Right lobe of liver (tissue), 4 donors: ENCODE results near the gene MYO15B.

Source experiments
- POLR2A ChIP-seq: fragments of 450-650 bp; IDR thresholded peaks from one replicate; pipeline ENCODE4 v1.6.1; 2017; ENCODE audit warnings: antibody characterized with exemption, mild to moderate bottlenecking
- TF ChIP-seq, protein P1 (sequence below), 4 donors: fragments of 200-600 bp in 3 of 4; fragments of 450-650 bp in 1 of 4; IDR thresholded peaks; one replicate each; pipeline versions ENCODE4 v1.5.1 to v1.8.0; 2016 to 2022; ENCODE audit warnings: antibody characterized with exemption in 4 of 4, mild to moderate bottlenecking in 2 of 4
- donor health status: DM: no; HTN: no; CAD: no.
- donor health status: DM: no; HTN: no; CAD: no.
- donor health status: DM: no; HTN: yes; CAD: no.

DNA sequence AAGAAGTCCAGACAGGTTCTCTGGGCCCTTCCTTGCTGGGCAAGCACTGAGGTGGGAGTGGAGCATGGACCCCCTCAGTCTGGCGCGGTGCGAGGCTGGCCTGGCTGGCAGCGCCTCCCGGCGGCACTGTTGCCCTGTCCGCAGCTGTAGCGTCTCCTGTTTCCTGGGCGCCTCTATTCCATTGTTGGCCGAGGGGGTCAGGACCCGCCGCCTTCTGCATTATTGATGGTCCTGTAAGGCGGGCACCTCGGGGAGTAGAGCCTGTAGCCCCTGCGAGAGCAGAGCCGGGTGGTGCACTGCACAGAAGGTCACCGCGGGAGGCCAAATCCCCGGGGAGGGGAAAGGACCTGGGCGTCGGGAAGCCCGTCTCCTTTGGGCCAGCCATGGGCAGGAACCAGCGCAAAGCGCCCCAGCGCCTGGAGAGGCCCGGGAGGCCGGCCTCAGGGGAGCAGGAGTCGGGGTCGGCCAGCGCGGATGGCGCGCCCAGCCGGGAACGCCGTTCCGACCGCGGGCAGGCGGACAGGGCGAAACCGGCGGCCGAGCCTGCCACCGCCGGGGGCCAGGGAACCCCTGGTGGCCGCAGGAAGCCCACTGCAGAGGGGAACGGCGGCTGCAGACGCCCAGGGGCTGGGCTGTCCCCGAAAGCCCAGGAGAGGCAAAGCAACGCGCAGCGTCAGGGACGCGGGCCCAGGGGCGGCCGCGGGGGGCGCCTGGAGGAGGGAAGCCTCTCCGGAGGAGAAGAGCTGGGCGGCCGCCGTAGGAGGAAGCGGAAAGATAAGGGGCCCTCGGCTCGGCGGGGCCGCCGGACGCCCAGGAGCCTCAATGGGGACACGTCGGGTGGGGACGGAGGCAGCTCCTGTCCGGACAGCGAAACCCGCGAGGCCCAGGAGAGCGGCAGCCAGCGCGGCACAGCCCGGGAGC is at the start of gene MYO15B:
- TF ChIP-seq, protein P1, sequence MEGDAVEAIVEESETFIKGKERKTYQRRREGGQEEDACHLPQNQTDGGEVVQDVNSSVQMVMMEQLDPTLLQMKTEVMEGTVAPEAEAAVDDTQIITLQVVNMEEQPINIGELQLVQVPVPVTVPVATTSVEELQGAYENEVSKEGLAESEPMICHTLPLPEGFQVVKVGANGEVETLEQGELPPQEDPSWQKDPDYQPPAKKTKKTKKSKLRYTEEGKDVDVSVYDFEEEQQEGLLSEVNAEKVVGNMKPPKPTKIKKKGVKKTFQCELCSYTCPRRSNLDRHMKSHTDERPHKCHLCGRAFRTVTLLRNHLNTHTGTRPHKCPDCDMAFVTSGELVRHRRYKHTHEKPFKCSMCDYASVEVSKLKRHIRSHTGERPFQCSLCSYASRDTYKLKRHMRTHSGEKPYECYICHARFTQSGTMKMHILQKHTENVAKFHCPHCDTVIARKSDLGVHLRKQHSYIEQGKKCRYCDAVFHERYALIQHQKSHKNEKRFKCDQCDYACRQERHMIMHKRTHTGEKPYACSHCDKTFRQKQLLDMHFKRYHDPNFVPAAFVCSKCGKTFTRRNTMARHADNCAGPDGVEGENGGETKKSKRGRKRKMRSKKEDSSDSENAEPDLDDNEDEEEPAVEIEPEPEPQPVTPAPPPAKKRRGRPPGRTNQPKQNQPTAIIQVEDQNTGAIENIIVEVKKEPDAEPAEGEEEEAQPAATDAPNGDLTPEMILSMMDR (IDR thresholded peaks at IDR 0.05): peak in 2 of 4 donors; percentile 4 to 18
- TF ChIP-seq POLR2A: no peak
